HUES6 (cell line): Measurements from ENCODE around the gene ASXL3.

Experiments
- H3K27ac ChIP-seq: 2 replicates; pipeline ENCODE4 v1.7.0; 2013; ENCODE audit warnings: low read depth, mild to moderate bottlenecking, low read length, inconsistent platforms
- H3K27me3 ChIP-seq: 2 replicates; pipeline ENCODE4 v1.6.1; 2013; ENCODE audit warnings: low read length; ENCODE audit not compliant: control insufficient read depth, insufficient read depth
- H3K36me3 ChIP-seq: 2 replicates; pipeline ENCODE4 v1.6.1; 2013; ENCODE audit warnings: low read length; ENCODE audit not compliant: control insufficient read depth, insufficient read depth
- H3K4me1 ChIP-seq: 2 replicates; pipeline ENCODE4 v1.6.1; 2013; ENCODE audit warnings: low read length; ENCODE audit not compliant: control insufficient read depth, insufficient read depth
- H3K4me3 ChIP-seq: 2 replicates; pipeline ENCODE4 v1.5.1; 2013; ENCODE audit warnings: low read depth, low read length
- H3K9ac ChIP-seq: one replicate; pipeline ENCODE4 v1.6.1; 2013; ENCODE audit warnings: mild to moderate bottlenecking, low read length
- H3K9me3 ChIP-seq: 2 replicates; pipeline ENCODE4 v1.6.1; 2013; ENCODE audit warnings: low read depth, low read length; ENCODE audit not compliant: control insufficient read depth, insufficient read depth

The ASXL3 gene

GRCh38 chr18:33664241-33664874 lies 86.3 kb downstream of the ASXL3 start:
- Histone ChIP-seq H3K9me3 (no peaks in the 10 kb centered on the region), H3K27me3 (no peaks in the 10 kb centered on the region), H3K4me1 (no peaks in the 10 kb centered on the region), H3K4me3 (no peak overlapping the region), H3K36me3 (no peaks in the 10 kb centered on the region), H3K27ac (no peak overlapping the region), H3K9ac (no peak overlapping the region)

GRCh38 chr18:33665187-33665586 lies 87.2 kb downstream of the ASXL3 start:
- Histone ChIP-seq H3K9me3 (no peaks in the 10 kb centered on the region), H3K4me1 (no peaks in the 10 kb centered on the region), H3K36me3 (no peaks in the 10 kb centered on the region), H3K4me3 (no peak overlapping the region), H3K27me3 (no peaks in the 10 kb centered on the region), H3K9ac (no peak overlapping the region), H3K27ac (no peak overlapping the region)

GRCh38 chr18:33665641-33666040 lies 87.6 kb downstream of the ASXL3 start:
- Histone ChIP-seq H3K4me3 (no peak overlapping the region), H3K9me3 (no peaks in the 10 kb centered on the region), H3K36me3 (no peaks in the 10 kb centered on the region), H3K9ac (no peak overlapping the region), H3K27me3 (no peaks in the 10 kb centered on the region), H3K27ac (no peak overlapping the region), H3K4me1 (peaks cover under 1% of the 10 kb centered on the region; the same call in 1 of the 2 replicates)

- no peaks in the 10 kb centered on the region for H3K36me3 ChIP-seq
- no peaks in the 10 kb centered on the region for H3K9me3 ChIP-seq
- peaks cover 9% of the 10 kb centered on the region for H3K4me1 ChIP-seq
Measured at GRCh38 chr18:33666915-33667314, 88.9 kb downstream of the ASXL3 start.

GRCh38 chr18:33669589-33669988 lies 91.6 kb downstream of the ASXL3 start:
- Histone ChIP-seq H3K9me3 (no peaks in the 10 kb centered on the region), H3K27me3 (no peaks in the 10 kb centered on the region), H3K27ac (no peak overlapping the region), H3K9ac (no peak overlapping the region), H3K36me3 (no peaks in the 10 kb centered on the region), H3K4me1 (peaks cover 9% of the 10 kb centered on the region), H3K4me3 (no peak overlapping the region)

More at GRCh38 chr18:33666915-33667314, 88.9 kb downstream of the ASXL3 start:
- Histone ChIP-seq H3K27ac (no peak overlapping the region), H3K27me3 (no peaks in the 10 kb centered on the region), H3K9ac (no peak overlapping the region), H3K4me3 (no peak overlapping the region)

- H3K27me3 ChIP-seq = no peaks in the 10 kb centered on the region
- H3K9ac ChIP-seq = no peak overlapping the region
- H3K36me3 ChIP-seq = no peaks in the 10 kb centered on the region
- no peak overlapping the region for H3K4me3 ChIP-seq
- no peaks in the 10 kb centered on the region for H3K9me3 ChIP-seq
- H3K27ac ChIP-seq = no peak overlapping the region
- H3K4me1 ChIP-seq = peaks cover 9% of the 10 kb centered on the region
Measured at GRCh38 chr18:33670029-33670428, 92.0 kb downstream of the ASXL3 start.

- H3K36me3 ChIP-seq = no peaks in the 10 kb centered on the region
- no peak overlapping the region for H3K4me3 ChIP-seq
- H3K27me3 ChIP-seq = no peaks in the 10 kb centered on the region
- no peaks in the 10 kb centered on the region for H3K9me3 ChIP-seq
- no peak overlapping the region for H3K27ac ChIP-seq
- no peak overlapping the region for H3K9ac ChIP-seq
- H3K4me1 ChIP-seq = peaks cover 9% of the 10 kb centered on the region
Measured at GRCh38 chr18:33673689-33674088, 95.7 kb downstream of the ASXL3 start.

GRCh38 chr18:33676593-33676992 lies 98.6 kb downstream of the ASXL3 start:
- Histone ChIP-seq H3K36me3 (no peaks in the 10 kb centered on the region), H3K4me3 (no peak overlapping the region), H3K9ac (no peak overlapping the region), H3K27ac (no peak overlapping the region), H3K27me3 (no peaks in the 10 kb centered on the region), H3K9me3 (no peaks in the 10 kb centered on the region), H3K4me1 (no peaks in the 10 kb centered on the region; the same call in 1 of the 2 replicates)

GRCh38 chr18:33677891-33678290 lies 99.9 kb downstream of the ASXL3 start:
- no peak overlapping the region for H3K9ac ChIP-seq
- H3K36me3 ChIP-seq = no peaks in the 10 kb centered on the region
- no peaks in the 10 kb centered on the region for H3K4me1 ChIP-seq
- H3K27ac ChIP-seq = no peak overlapping the region
- no peak overlapping the region for H3K4me3 ChIP-seq
- no peaks in the 10 kb centered on the region for H3K9me3 ChIP-seq
- no peaks in the 10 kb centered on the region for H3K27me3 ChIP-seq

GRCh38 chr18:33682436-33682835 lies 104.4 kb downstream of the ASXL3 start:
- no peaks in the 10 kb centered on the region for H3K9me3 ChIP-seq
- H3K27me3 ChIP-seq = no peaks in the 10 kb centered on the region
- H3K9ac ChIP-seq = no peak overlapping the region
- no peaks in the 10 kb centered on the region for H3K4me1 ChIP-seq
- H3K4me3 ChIP-seq = no peak overlapping the region
- H3K36me3 ChIP-seq = no peaks in the 10 kb centered on the region
- no peak overlapping the region for H3K27ac ChIP-seq

GRCh38 chr18:33694593-33694992 lies 116.6 kb downstream of the ASXL3 start:
- H3K9me3 ChIP-seq = no peaks in the 10 kb centered on the region
- no peak overlapping the region for H3K9ac ChIP-seq
- no peaks in the 10 kb centered on the region for H3K36me3 ChIP-seq
- H3K27ac ChIP-seq = no peak overlapping the region
- H3K4me1 ChIP-seq = no peaks in the 10 kb centered on the region
- H3K27me3 ChIP-seq = no peaks in the 10 kb centered on the region
- no peak overlapping the region for H3K4me3 ChIP-seq
